Thyroid gland (tissue), 4 donors: ENCODE results near the gene PPP1R13B. TPM values are rescaled to one million over a fixed set of nuclear protein-coding genes. Genes with fewer than 3 reads are reported as not detected.

Experiments used
- DNase-seq, 2 donors: peaks; one replicate each; pipeline ENCODE4 v3.0.0-alpha.2; 2019
- H3K27ac ChIP-seq, 3 donors: fragments of 200-600 bp; sonication (generic); 1 replicate in 2 of 3; 2 replicates in 1 of 3; pipeline ENCODE4 v1.5.1; 2016 to 2019; ENCODE audit warnings: mild to moderate bottlenecking in 1 of 3, moderate library complexity in 1 of 3
- H3K27me3 ChIP-seq: fragments of 200-600 bp; sonication (generic); one replicate; pipeline ENCODE4 v1.5.1; 2019
- H3K36me3 ChIP-seq, 2 donors: fragments of 200-600 bp; sonication (generic); one replicate each; pipeline ENCODE4 v1.5.1; 2016 to 2019
- H3K4me1 ChIP-seq, 2 donors: fragments of 200-600 bp; sonication (generic); one replicate each; pipeline ENCODE4 v1.5.1; 2017 to 2019
- H3K4me3 ChIP-seq, 3 donors: fragments of 200-600 bp; sonication (generic); replicated peaks in 1 of 3; 1 replicate in 2 of 3; 2 replicates in 1 of 3; pipeline ENCODE4 v1.5.1; 2016; ENCODE audit warnings: mild to moderate bottlenecking in 1 of 3
- H3K9me3 ChIP-seq: fragments of 200-600 bp; sonication (generic); one replicate; pipeline ENCODE4 v1.5.1; 2017
- CTCF ChIP-seq, 6 experiments: fragments of 200-600 bp in 3 of 6; fragments of 450-650 bp in 3 of 6; sonication (generic) in 3 of 6; IDR thresholded peaks; one replicate each; pipeline ENCODE4 v1.5.1; 2016 to 2019; ENCODE audit warnings: antibody characterized with exemption in 6 of 6, mild to moderate bottlenecking in 2 of 6, inconsistent platforms in 1 of 6, moderate library complexity in 1 of 6
- POLR2A ChIP-seq, 2 donors: fragments of 450-650 bp; IDR thresholded peaks; one replicate each; pipeline ENCODE4 v1.6.1; 2017; ENCODE audit warnings: antibody characterized with exemption in 2 of 2, mild to moderate bottlenecking in 2 of 2, moderate library complexity in 1 of 2
- WGBS, 2 donors: methylation state at CpG; one replicate each; pipeline ENCODE4 v1.1.5; 2017; 5-methylcytosine and 5-hydroxymethylcytosine counted together
- intact Hi-C: fragments of 100-400 bp; cut with DNase I; formaldehyde crosslinking; loops from one replicate; pipeline ENCODE4 v1.15.1; 2023
- total RNA-seq, 4 donors: library from RNA; depleted of rRNA; stranded (reverse); fragments of >200 nt; gene quantifications; one replicate each; pipeline ENCODE4 v1.2.3, GENCODE V29; 2016

The PPP1R13B gene
- total RNA-seq, 4 donors from 2014 or later: 77.0 to 131 (median 81.8) TPM

DNA sequence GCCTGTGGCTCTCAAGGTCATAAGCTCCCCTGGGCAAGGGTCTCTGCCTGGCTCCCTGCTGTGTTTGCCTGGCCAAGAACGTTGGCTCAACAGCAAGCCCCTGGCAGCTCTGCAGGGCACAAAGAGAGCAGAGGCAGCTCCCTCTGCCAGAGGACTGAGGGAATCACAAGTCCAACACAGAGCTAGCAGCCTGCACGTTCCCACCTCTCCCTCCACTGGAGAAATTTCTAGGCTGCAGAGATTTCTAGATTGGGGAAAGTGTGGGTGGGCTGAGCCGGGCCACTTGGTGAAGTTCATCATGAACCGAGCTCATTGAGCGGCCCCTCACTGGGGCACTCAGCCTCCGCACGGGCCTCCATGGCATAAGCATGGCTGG is 111.9 kb downstream of the PPP1R13B start:
- whole genome bisulfite sequencing, 2 donors: 67 to 84% methylated on average over 3 to 7 of the region's 7 CpGs
- Histone ChIP-seq H3K4me3 (no peak overlapping the region), H3K27ac (peak overlapping the region in 2 of 3 donors; percentile 86 to 94), H3K9me3 (no peaks in the 10 kb centered on the region), H3K27me3 (no peaks in the 10 kb centered on the region), H3K36me3 (peaks cover 57 to 63% of the 10 kb centered on the region in 2 donors), H3K4me1 (peaks cover 16 to 27% of the 10 kb centered on the region in 2 donors)
- TF ChIP-seq POLR2A (IDR thresholded peaks at IDR 0.05) (no peak), CTCF (IDR thresholded peaks at IDR 0.05) (no peak)
- DNase-seq: no peak
- intact Hi-C loops: no loop called here

DNA sequence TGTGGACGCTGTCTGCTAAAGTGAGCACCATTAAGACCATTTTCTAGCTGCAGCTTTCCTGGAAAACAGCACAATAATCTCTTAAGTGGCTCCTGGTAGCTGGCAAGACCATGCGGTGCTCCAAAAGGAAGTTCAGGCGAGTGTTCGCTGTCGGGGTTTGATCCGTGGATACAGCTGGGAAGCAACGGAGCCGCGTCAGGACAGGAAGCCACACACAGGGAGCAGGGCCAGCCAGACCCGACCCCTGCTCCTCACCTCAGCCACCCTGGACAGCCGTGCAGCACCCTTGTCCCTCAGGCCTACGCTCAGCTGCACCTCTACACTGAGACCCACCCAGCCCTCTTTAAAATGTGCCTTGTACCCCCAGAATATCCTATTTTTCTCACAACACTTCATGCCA is 112.4 kb downstream of the PPP1R13B start:
- peaks cover 53 to 59% of the 10 kb centered on the region in 2 donors for H3K36me3 ChIP-seq
- H3K4me3 ChIP-seq: no peak overlapping the region
- DNase-seq: no peak
- TF ChIP-seq POLR2A (IDR thresholded peaks at IDR 0.05) (no peak), CTCF (IDR thresholded peaks at IDR 0.05) (no peak)
- intact Hi-C loops: no loop called here
- WGBS, 2 donors: 73 to 75% methylated on average over 12 of the region's 12 CpGs
- H3K27ac ChIP-seq: peak overlapping the region in 2 of 3 donors; percentile 86 to 94
- no peaks in the 10 kb centered on the region for H3K9me3 ChIP-seq
- H3K27me3 ChIP-seq: no peaks in the 10 kb centered on the region
- peaks cover 19 to 29% of the 10 kb centered on the region in 2 donors for H3K4me1 ChIP-seq

DNA sequence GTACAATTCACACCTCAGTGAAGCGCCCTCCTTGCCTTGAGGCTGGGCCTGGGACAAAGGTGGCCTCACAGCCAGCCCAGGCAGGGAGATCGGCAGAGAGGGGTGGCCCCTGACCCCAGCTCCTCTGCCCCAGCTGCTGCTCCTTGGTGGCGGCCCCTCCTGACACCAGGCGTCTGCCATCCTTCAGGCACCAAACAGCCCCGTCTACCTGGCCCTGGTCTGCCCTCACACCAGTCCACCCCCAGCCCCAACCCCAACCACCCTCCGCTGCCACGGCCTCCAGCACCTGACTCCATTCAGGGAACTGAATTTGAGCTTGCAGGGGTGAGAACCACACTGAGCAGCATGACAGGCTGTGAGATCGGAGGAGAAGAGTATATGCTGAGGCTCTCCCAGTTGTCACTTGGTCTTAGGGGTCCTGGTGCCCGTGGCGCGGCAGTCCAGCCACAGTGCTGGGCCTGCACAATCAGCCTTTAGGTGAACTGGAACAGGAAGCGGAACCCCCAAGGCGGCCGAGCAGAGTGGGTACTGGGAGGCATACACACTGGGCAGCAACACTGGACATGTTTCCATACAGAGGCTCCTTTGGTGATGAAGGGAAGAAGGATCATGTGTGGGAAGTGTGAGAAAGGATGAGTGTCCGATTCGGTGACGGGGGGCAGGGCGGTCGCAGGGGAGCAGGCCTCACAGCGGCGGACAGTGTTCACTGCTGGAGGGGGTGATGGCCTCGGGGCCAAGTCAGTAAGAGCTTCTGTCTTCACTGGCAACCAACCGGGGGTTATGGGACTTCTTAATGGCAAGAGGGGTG is 113.1 kb downstream of the PPP1R13B start:
- 92 to 95% methylated on average over 23 of the region's 23 CpGs for WGBS, 2 donors

GRCh38 chr14:103733651-103734050 is 113.7 kb downstream of the PPP1R13B start:
- WGBS, 2 donors: 91 to 92% methylated on average over 14 of the region's 14 CpGs
- peaks cover 24 to 42% of the 10 kb centered on the region in 2 donors for H3K4me1 ChIP-seq

More for the DNA sequence above, 113.1 kb downstream of the PPP1R13B start:
- H3K9me3 ChIP-seq: no peaks in the 10 kb centered on the region
- peaks cover 50 to 51% of the 10 kb centered on the region in 2 donors for H3K36me3 ChIP-seq
- intact Hi-C loops: no loop called here
- no peaks in the 10 kb centered on the region for H3K27me3 ChIP-seq
- no peak for DNase-seq
- no peak for TF ChIP-seq CTCF (IDR thresholded peaks at IDR 0.05)
- H3K27ac ChIP-seq: peak overlapping the region in 2 of 3 donors; percentile 1 to 86
- no peak overlapping the region for H3K4me3 ChIP-seq
- H3K4me1 ChIP-seq: peaks cover 24 to 36% of the 10 kb centered on the region in 2 donors

More at GRCh38 chr14:103733651-103734050, 113.7 kb downstream of the PPP1R13B start:
- DNase-seq: no peak
- TF ChIP-seq POLR2A (IDR thresholded peaks at IDR 0.05) (no peak), CTCF (IDR thresholded peaks at IDR 0.05) (no peak)
- H3K27ac ChIP-seq: peak overlapping the region in 1 of 3 donors; percentile 1
- intact Hi-C loops: no loop called here
- H3K27me3 ChIP-seq: no peaks in the 10 kb centered on the region
- no peaks in the 10 kb centered on the region for H3K9me3 ChIP-seq
- no peak overlapping the region for H3K4me3 ChIP-seq
- H3K36me3 ChIP-seq: peaks cover 45 to 46% of the 10 kb centered on the region in 2 donors
